ENCODE results near the gene NPAP1.

The NPAP1 gene

GRCh38 chr15:24684313-24684712 is 8.7 kb downstream of the NPAP1 start:
- no peaks in the 10 kb centered on the region for H3K4me1 ChIP-seq (ENCODE audit: control insufficient read depth in 1 of 2, insufficient read depth in 2 of 2, low read length in 2 of 2)
- H3K36me3 ChIP-seq (ENCODE audit: control insufficient read depth in 1 of 2, insufficient read depth in 2 of 2, low read length in 2 of 2), result no peaks in the 10 kb centered on the region
- no peaks in the 10 kb centered on the region for H3K9me3 ChIP-seq (ENCODE audit: control insufficient read depth in 1 of 2, low read length in 2 of 2)
- no peak overlapping the region for H3K27ac ChIP-seq (ENCODE audit: low read length)
- no peak overlapping the region for H3K4me3 ChIP-seq (ENCODE audit: low read depth in 1 of 2, low read length in 2 of 2)
- H3K27me3 ChIP-seq (ENCODE audit: low read depth, low read length), result no peaks in the 10 kb centered on the region

DNA sequence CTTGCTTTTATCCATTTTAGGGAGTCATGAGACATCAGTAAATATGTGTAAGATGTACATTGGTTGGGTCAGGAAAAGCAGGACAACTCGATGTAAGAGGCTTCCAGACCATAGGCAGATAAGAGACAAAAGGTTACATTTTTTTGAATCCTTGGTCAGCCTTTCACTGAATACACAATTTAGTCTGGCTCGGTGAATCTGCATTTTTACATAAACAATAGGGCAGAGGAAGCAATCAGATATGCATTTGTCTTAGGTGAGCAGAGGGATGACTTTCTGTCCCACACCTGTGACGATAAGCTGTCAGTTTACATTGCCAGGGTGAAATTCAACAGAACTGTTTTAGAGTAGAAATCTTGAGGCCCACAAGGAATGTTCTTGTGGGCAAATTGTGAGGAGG is 20.6 kb downstream of the NPAP1 start:
- H3K4me1 ChIP-seq (ENCODE audit: control insufficient read depth in 1 of 2, insufficient read depth in 2 of 2, low read length in 2 of 2), result no peaks in the 10 kb centered on the region
- no peak overlapping the region for H3K4me3 ChIP-seq (ENCODE audit: low read depth in 1 of 2, low read length in 2 of 2)
- H3K36me3 ChIP-seq (ENCODE audit: control insufficient read depth in 1 of 2, insufficient read depth in 2 of 2, low read length in 2 of 2), result no peaks in the 10 kb centered on the region
- H3K27ac ChIP-seq (ENCODE audit: low read length), result no peak overlapping the region
- H3K27me3 ChIP-seq (ENCODE audit: low read depth, low read length), result no peaks in the 10 kb centered on the region
- H3K9me3 ChIP-seq (ENCODE audit: control insufficient read depth in 1 of 2, low read length in 2 of 2), result no peaks in the 10 kb centered on the region

GRCh38 chr15:24696842-24697241 is 21.3 kb downstream of the NPAP1 start:
- no peak overlapping the region for H3K4me3 ChIP-seq (ENCODE audit: low read depth in 1 of 2, low read length in 2 of 2)
- H3K9me3 ChIP-seq (ENCODE audit: control insufficient read depth in 1 of 2, low read length in 2 of 2), result no peaks in the 10 kb centered on the region
- no peak overlapping the region for H3K27ac ChIP-seq (ENCODE audit: low read length)
- H3K36me3 ChIP-seq (ENCODE audit: control insufficient read depth in 1 of 2, insufficient read depth in 2 of 2, low read length in 2 of 2), result no peaks in the 10 kb centered on the region
- no peaks in the 10 kb centered on the region for H3K4me1 ChIP-seq (ENCODE audit: control insufficient read depth in 1 of 2, insufficient read depth in 2 of 2, low read length in 2 of 2)
- no peaks in the 10 kb centered on the region for H3K27me3 ChIP-seq (ENCODE audit: low read depth, low read length)

GRCh38 chr15:24718289-24719082 is 42.9 kb downstream of the NPAP1 start:
- Histone ChIP-seq H3K4me1 (ENCODE audit: control insufficient read depth in 1 of 2, insufficient read depth in 2 of 2, low read length in 2 of 2) (no peaks in the 10 kb centered on the region), H3K27me3 (ENCODE audit: low read depth, low read length) (no peaks in the 10 kb centered on the region), H3K27ac (ENCODE audit: low read length) (no peak overlapping the region), H3K36me3 (ENCODE audit: control insufficient read depth in 1 of 2, insufficient read depth in 2 of 2, low read length in 2 of 2) (no peaks in the 10 kb centered on the region), H3K9me3 (ENCODE audit: control insufficient read depth in 1 of 2, low read length in 2 of 2) (peaks cover 2 to 4% of the 10 kb centered on the region in 2 donors), H3K4me3 (ENCODE audit: low read depth in 1 of 2, low read length in 2 of 2) (no peak overlapping the region)

- H3K36me3 ChIP-seq (ENCODE audit: control insufficient read depth in 1 of 2, insufficient read depth in 2 of 2, low read length in 2 of 2), result no peaks in the 10 kb centered on the region
- H3K9me3 ChIP-seq (ENCODE audit: control insufficient read depth in 1 of 2, low read length in 2 of 2), result peaks cover 0 to 3% of the 10 kb centered on the region in 2 donors
- H3K4me3 ChIP-seq (ENCODE audit: low read depth in 1 of 2, low read length in 2 of 2), result no peak overlapping the region
- no peak overlapping the region for H3K27ac ChIP-seq (ENCODE audit: low read length)
- H3K4me1 ChIP-seq (ENCODE audit: control insufficient read depth in 1 of 2, insufficient read depth in 2 of 2, low read length in 2 of 2), result no peaks in the 10 kb centered on the region
- H3K27me3 ChIP-seq (ENCODE audit: low read depth, low read length), result no peaks in the 10 kb centered on the region
Observed at GRCh38 chr15:24729760-24730159, 54.2 kb downstream of the NPAP1 start.
